Smooth muscle cell (in vitro differentiated cells): ENCODE results near the gene PIP5K1C. TPM values are rescaled to one million over a fixed set of nuclear protein-coding genes. Genes with fewer than 3 reads are reported as not detected.

ENCODE experiments used
- DNase-seq: peaks from one replicate; lab custom pipeline; 2025; ENCODE audit not compliant: unreplicated experiment; lab: John Stamatoyannopoulos, UW
- H2AFZ ChIP-seq: fragments of 200-600 bp; sonication (generic); 2 replicates; pipeline ENCODE4 v1.6.0; 2016; ENCODE audit warnings: antibody characterized with exemption, low read depth, mild to moderate bottlenecking
- H3F3A ChIP-seq: fragments of 200-600 bp; sonication (generic); 2 replicates; pipeline ENCODE4 v1.6.0; 2017; ENCODE audit warnings: antibody characterized with exemption, low read depth
- H3K27ac ChIP-seq: fragments of 200-600 bp; sonication (generic); 2 replicates; pipeline ENCODE4 v1.5.1; 2016; ENCODE audit warnings: low read depth, mild to moderate bottlenecking
- H3K27me3 ChIP-seq: fragments of 200-600 bp; sonication (generic); 2 replicates; pipeline ENCODE4 v1.6.1; 2016; ENCODE audit warnings: low read depth, mild to moderate bottlenecking
- H3K36me3 ChIP-seq: fragments of 200-600 bp; sonication (generic); 2 replicates; pipeline ENCODE4 v1.5.1; 2016; ENCODE audit warnings: low read depth
- H3K4me1 ChIP-seq: fragments of 200-600 bp; sonication (generic); 2 replicates; pipeline ENCODE4 v1.5.1; 2016; ENCODE audit warnings: low read depth
- H3K4me2 ChIP-seq: fragments of 200-600 bp; sonication (generic); 2 replicates; pipeline ENCODE4 v1.6.0; 2016; ENCODE audit warnings: mild to moderate bottlenecking
- H3K4me3 ChIP-seq: fragments of 200-600 bp; sonication (generic); 2 replicates; pipeline ENCODE4 v1.5.1; 2016; ENCODE audit warnings: mild to moderate bottlenecking
- H3K79me2 ChIP-seq: fragments of 200-600 bp; sonication (generic); 2 replicates; pipeline ENCODE4 v1.6.0; 2016; ENCODE audit warnings: low read depth, mild to moderate bottlenecking
- H3K9ac ChIP-seq: fragments of 200-600 bp; sonication (generic); 2 replicates; pipeline ENCODE4 v1.6.0; 2016; ENCODE audit warnings: low read depth
- H3K9me3 ChIP-seq: fragments of 200-600 bp; sonication (generic); replicated peaks from 2 replicates; pipeline ENCODE4 v1.5.1; 2016; ENCODE audit warnings: low read depth
- H4K20me1 ChIP-seq: fragments of 200-600 bp; sonication (generic); 2 replicates; pipeline ENCODE4 v1.6.0; 2016; ENCODE audit warnings: low read depth
- WGBS: methylation state at CpG from one replicate; pipeline ENCODE4 v1.1.7; 2016; ENCODE audit warnings: low lambda C conversion rate; 5-methylcytosine and 5-hydroxymethylcytosine counted together
- polyA plus RNA-seq: library from polyadenylated mRNA; unstranded; fragments of >200 nt; fragmentation: Nextera tagmentation; extraction: Ambion mirVana; gene quantifications from 2 replicates; pipeline ENCODE4 v1.2.1, GENCODE V29; 2016
- total RNA-seq: library from RNA; depleted of rRNA; stranded (reverse); fragments of >200 nt; gene quantifications from 2 replicates; pipeline ENCODE4 v1.2.3, GENCODE V29; 2014
- TF ChIP-seq, protein P1 (sequence below): fragments of 200-600 bp; sonication (generic); IDR thresholded peaks from 2 replicates; pipeline ENCODE4 v1.5.1; 2017; ENCODE audit warnings: borderline replicate concordance, mild to moderate bottlenecking, antibody characterized with exemption; ENCODE audit not compliant: insufficient read depth, poor library complexity, severe bottlenecking

The PIP5K1C gene
- total and polyA plus RNA-seq, 2 experiments from 2014 or later = 13.2 to 27.2 TPM

- Histone ChIP-seq H2AFZ (no peak overlapping the region), H3K4me3 (no peak overlapping the region), H3K9me3 (no peaks in the 10 kb centered on the region), H3K4me2 (no peak overlapping the region), H3F3A (no peaks in the 10 kb centered on the region), H3K36me3 (no peaks in the 10 kb centered on the region), H3K4me1 (no peaks in the 10 kb centered on the region), H3K27me3 (no peaks in the 10 kb centered on the region), H4K20me1 (no peaks in the 10 kb centered on the region), H3K9ac (no peak overlapping the region), H3K79me2 (no peaks in the 10 kb centered on the region), H3K27ac (no peak overlapping the region)
- TF ChIP-seq, protein P1, sequence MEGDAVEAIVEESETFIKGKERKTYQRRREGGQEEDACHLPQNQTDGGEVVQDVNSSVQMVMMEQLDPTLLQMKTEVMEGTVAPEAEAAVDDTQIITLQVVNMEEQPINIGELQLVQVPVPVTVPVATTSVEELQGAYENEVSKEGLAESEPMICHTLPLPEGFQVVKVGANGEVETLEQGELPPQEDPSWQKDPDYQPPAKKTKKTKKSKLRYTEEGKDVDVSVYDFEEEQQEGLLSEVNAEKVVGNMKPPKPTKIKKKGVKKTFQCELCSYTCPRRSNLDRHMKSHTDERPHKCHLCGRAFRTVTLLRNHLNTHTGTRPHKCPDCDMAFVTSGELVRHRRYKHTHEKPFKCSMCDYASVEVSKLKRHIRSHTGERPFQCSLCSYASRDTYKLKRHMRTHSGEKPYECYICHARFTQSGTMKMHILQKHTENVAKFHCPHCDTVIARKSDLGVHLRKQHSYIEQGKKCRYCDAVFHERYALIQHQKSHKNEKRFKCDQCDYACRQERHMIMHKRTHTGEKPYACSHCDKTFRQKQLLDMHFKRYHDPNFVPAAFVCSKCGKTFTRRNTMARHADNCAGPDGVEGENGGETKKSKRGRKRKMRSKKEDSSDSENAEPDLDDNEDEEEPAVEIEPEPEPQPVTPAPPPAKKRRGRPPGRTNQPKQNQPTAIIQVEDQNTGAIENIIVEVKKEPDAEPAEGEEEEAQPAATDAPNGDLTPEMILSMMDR = no peak
- no peak for DNase-seq
- WGBS = 98% methylated on average over 41 of the region's 55 CpGs
Measured at GRCh38 chr19:3638208-3639193, 61.8 kb downstream of the PIP5K1C start.

DNA sequence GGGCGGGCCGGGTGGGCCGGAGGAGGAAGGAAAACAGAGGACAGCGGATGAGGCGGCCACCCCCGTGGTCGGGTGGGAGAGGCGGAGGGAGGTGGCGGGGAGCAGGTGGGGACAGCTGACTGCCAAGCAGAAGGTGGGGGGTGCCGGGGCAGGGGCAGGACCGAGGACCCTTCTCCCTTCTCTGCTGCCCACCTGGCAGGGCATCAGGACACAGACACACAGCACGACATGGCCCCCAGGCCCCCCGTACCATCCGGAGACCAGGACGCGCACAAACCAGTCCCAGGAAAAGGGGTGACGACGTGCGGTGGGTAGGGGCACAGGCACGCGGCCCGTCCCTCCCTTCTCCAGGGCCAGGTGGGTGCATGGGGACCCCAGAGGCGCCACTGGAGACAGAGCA, 62.6 kb downstream of the PIP5K1C start:
- WGBS = 98% methylated on average over 16 of the region's 23 CpGs
- Histone ChIP-seq H2AFZ (no peak overlapping the region), H3K9me3 (no peaks in the 10 kb centered on the region), H3K36me3 (no peaks in the 10 kb centered on the region), H4K20me1 (no peaks in the 10 kb centered on the region), H3K4me2 (no peak overlapping the region), H3K27ac (no peak overlapping the region), H3K4me3 (no peak overlapping the region), H3K79me2 (no peaks in the 10 kb centered on the region), H3K4me1 (no peaks in the 10 kb centered on the region), H3K27me3 (no peaks in the 10 kb centered on the region), H3F3A (no peaks in the 10 kb centered on the region), H3K9ac (no peak overlapping the region)
- TF ChIP-seq, protein P1 = no peak
- no peak for DNase-seq

- H3F3A ChIP-seq = no peaks in the 10 kb centered on the region
- H3K36me3 ChIP-seq = no peaks in the 10 kb centered on the region
- DNase-seq = no peak
- WGBS = 95% methylated on average over 19 of the region's 20 CpGs
- no peaks in the 10 kb centered on the region for H3K79me2 ChIP-seq
- TF ChIP-seq, protein P1 = no peak
- H3K9ac ChIP-seq = no peak overlapping the region
- no peak overlapping the region for H3K27ac ChIP-seq
- no peak overlapping the region for H3K4me3 ChIP-seq
- H3K27me3 ChIP-seq = no peaks in the 10 kb centered on the region
- no peaks in the 10 kb centered on the region for H3K9me3 ChIP-seq
- H2AFZ ChIP-seq = no peak overlapping the region
- H4K20me1 ChIP-seq = no peaks in the 10 kb centered on the region
- H3K4me2 ChIP-seq = no peak overlapping the region
- H3K4me1 ChIP-seq = no peaks in the 10 kb centered on the region
Measured at GRCh38 chr19:3636962-3637361, 63.3 kb downstream of the PIP5K1C start.
